H1 (cell line): Measurements from ENCODE around the gene LBX1. TPM values are rescaled to one million over a fixed set of nuclear protein-coding genes. Genes with fewer than 3 reads are reported as not detected.

ENCODE experiments used
- CBX8 ChIP-seq: fragments of 300-800, 300-1000 bp; sonication (generic); IDR thresholded peaks from 2 replicates; pipeline ENCODE4 v1.7.1; 2016; ENCODE audit warnings: low read depth, low read length, borderline replicate concordance
- EGR1 ChIP-seq: IDR thresholded peaks from 2 replicates; pipeline ENCODE4 v1.6.1; 2011; ENCODE audit warnings: low read depth, low read length, borderline replicate concordance
- EP300 ChIP-seq, 2 experiments: IDR thresholded peaks; 1 replicate in 1 of 2; 2 replicates in 1 of 2; pipeline ENCODE4 v1.6.1; 2011 to 2012; ENCODE audit warnings: low read depth in 2 of 2, low read length in 2 of 2, mild to moderate bottlenecking in 2 of 2, borderline replicate concordance in 1 of 2, inconsistent platforms in 1 of 2, moderate library complexity in 1 of 2
- EZH2 ChIP-seq: fragments of 200-600 bp; sonication (generic); IDR thresholded peaks from 2 replicates; pipeline ENCODE4 v1.7.1; 2012; ENCODE audit warnings: low read depth, mild to moderate bottlenecking, moderate library complexity, low read length, inconsistent platforms; ENCODE audit not compliant: severe bottlenecking
- JUN ChIP-seq: IDR thresholded peaks from 2 replicates; pipeline ENCODE4 v1.6.1; 2011; ENCODE audit warnings: low read depth, mild to moderate bottlenecking, improper control_type of control experiment, low read length
- JUND ChIP-seq: IDR thresholded peaks from 2 replicates; pipeline ENCODE4 v1.6.1; 2011; ENCODE audit warnings: mild to moderate bottlenecking, improper control_type of control experiment, low read length
- KDM4A ChIP-seq: IDR thresholded peaks from one replicate; pipeline ENCODE4 v1.7.1; 2012; ENCODE audit warnings: low read depth, mild to moderate bottlenecking, moderate library complexity, low read length, inconsistent platforms; ENCODE audit not compliant: severe bottlenecking
- RAD21 ChIP-seq, 2 experiments: IDR thresholded peaks in 1 of 2; conservative IDR thresholded peaks in 1 of 2; 2 replicates each; pipeline ENCODE4 v1.6.1; 2011; ENCODE audit warnings: low read depth in 2 of 2, low read length in 2 of 2, improper control_type of control experiment in 1 of 2, inconsistent platforms in 1 of 2, mild to moderate bottlenecking in 1 of 2, moderate library complexity in 1 of 2
- RBBP5 ChIP-seq: IDR thresholded peaks from 2 replicates; pipeline ENCODE4 v1.7.1; 2012; ENCODE audit warnings: low read depth, mild to moderate bottlenecking, inconsistent platforms, low read length, moderate library complexity, borderline replicate concordance
- RFX5 ChIP-seq: IDR thresholded peaks from 2 replicates; pipeline ENCODE4 v1.6.1; 2011; ENCODE audit warnings: low read depth, low read length, improper control_type of control experiment, borderline replicate concordance
- RXRA ChIP-seq: IDR thresholded peaks from 2 replicates; pipeline ENCODE4 v1.6.1; 2011; ENCODE audit warnings: low read depth, mild to moderate bottlenecking, low read length, moderate library complexity; ENCODE audit not compliant: insufficient read depth
- SIN3A ChIP-seq, 2 experiments: IDR thresholded peaks in 1 of 2; conservative IDR thresholded peaks in 1 of 2; 2 replicates each; pipeline ENCODE4 v1.6.1; 2011 to 2012; ENCODE audit warnings: low read length in 2 of 2, improper control_type of control experiment in 1 of 2, low read depth in 1 of 2, mild to moderate bottlenecking in 1 of 2
- SP4 ChIP-seq: IDR thresholded peaks from 2 replicates; pipeline ENCODE4 v1.6.1; 2012; ENCODE audit warnings: low read length, inconsistent platforms
- SUZ12 ChIP-seq: fragments of 200-600 bp; sonication (generic); IDR thresholded peaks from 2 replicates; pipeline ENCODE4 v1.6.1; 2012; ENCODE audit warnings: mild to moderate bottlenecking, inconsistent platforms, low read length, moderate library complexity, mixed read lengths
- TAF1 ChIP-seq: IDR thresholded peaks from 2 replicates; pipeline ENCODE4 v1.6.1; 2011; ENCODE audit warnings: mild to moderate bottlenecking, low read depth, low read length
- TAF7 ChIP-seq: optimal IDR thresholded peaks from 2 replicates; pipeline ENCODE3; 2011; ENCODE audit warnings: low read depth, mild to moderate bottlenecking, inconsistent platforms, low read length, moderate library complexity, borderline replicate concordance
- TBP ChIP-seq: IDR thresholded peaks from 2 replicates; pipeline ENCODE4 v1.6.1; 2011; ENCODE audit warnings: low read depth, low read length, improper control_type of control experiment
- TCF12 ChIP-seq: IDR thresholded peaks from 2 replicates; pipeline ENCODE4 v1.6.1; 2011; ENCODE audit warnings: low read depth, mild to moderate bottlenecking, low read length
- YY1 ChIP-seq: IDR thresholded peaks from 2 replicates; pipeline ENCODE4 v1.6.1; 2011; ENCODE audit warnings: low read depth, mild to moderate bottlenecking, low read length
- polyA plus RNA-seq, 7 experiments: library from polyadenylated mRNA; depleted of rRNA in 3 of 7; stranded (reverse) in 5 of 7; unstranded in 2 of 7; fragments of >200 nt in 5 of 7; fragments of 200-250 nt in 2 of 7; gene quantifications; 1 replicate in 5 of 7; 2 replicates in 1 of 7; 4 replicates in 1 of 7; pipeline versions ENCODE4 v1.2.1 to v1.2.3, GENCODE V29; 2011 to 2013; ENCODE audit warnings: missing spikeins in 2 of 7, mixed read lengths in 2 of 7
- total RNA-seq: library from RNA; stranded (reverse); fragmentation: NEBNext Ultra II Directional; extraction: Animal tissue kit (Norgen Biotek cat#: 25700); gene quantifications from 2 replicates; pipeline ENCODE4 v1.2.1, GENCODE V29; 2021
- TF ChIP-seq, protein P1 (sequence below): IDR thresholded peaks from 2 replicates; pipeline ENCODE4 v1.6.1; 2012; ENCODE audit warnings: inconsistent platforms
- TF ChIP-seq, protein P2 (sequence below): IDR thresholded peaks from 2 replicates; pipeline ENCODE4 v1.6.1; 2012; ENCODE audit warnings: low read length, inconsistent platforms

The LBX1 gene
- total and polyA plus RNA-seq, 2 of the 8 experiments (the other 6 are each of a cell fraction or from before 2014, with no cell fraction given) = not detected

DNA sequence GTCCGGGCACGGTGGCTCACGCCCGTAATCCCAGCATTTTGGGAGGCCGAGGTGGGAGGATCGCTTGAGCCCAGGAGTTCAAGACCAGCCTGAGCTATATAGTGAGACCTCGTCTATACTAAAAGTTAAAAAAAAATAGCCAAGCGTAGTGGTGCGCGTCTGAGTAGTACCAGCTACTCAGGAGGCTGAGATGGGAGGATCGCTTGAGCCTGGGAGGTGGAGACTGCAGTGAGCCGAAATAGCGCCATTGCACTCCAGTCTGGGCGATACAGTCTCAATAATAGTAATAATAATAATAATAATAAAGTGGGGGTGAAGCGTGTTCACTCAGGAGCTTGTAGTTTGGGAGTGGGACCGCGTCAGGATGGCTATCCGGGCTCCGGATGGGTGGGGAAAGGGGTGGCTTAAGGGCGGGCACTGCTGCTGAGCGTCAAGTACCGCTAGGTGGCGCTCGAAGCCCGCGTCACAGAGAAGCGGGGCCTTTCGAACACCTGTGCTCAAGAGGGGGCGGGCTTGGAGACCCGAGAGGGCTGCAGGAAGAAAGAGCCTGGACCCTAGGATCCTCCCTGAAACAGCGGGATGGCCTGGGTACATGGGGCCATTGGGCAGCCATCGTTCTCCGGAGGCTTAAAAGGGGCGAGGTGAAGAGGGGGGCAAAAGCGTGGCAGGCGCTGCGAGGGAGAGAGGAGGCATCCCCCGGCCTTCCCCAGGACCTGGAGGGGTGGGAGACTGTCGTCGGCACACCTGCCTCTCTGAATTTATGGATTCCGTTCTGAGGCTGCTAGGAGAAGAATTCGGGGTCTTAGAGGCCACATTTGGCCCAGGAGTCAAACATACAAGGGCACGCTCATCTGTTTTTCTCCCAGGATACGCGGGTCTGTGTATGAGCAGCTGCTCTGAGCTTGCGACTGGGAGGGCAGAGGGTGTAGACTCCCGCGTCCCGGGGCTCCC lies 14.5 kb downstream of the LBX1 start (continued):
- TF ChIP-seq KDM4A (no peak), TCF12 (peak; percentile 96), CBX8 (no peak), SIN3A (conservative IDR thresholded peaks at IDR 0.05 in 1 of 2, IDR thresholded peaks at IDR 0.05 in 1 of 2; ENCODE audit: low read depth in 1 of 2, low read length in 2 of 2) (no peak), YY1 (0 out of 2 replicates have a peak, but pooled peaks have one; percentile 38), SP4 (no peak), TAF7 (no peak), RXRA (no peak), RAD21 (IDR thresholded peaks at IDR 0.05 in 1 of 2, conservative IDR thresholded peaks at IDR 0.05 in 1 of 2; ENCODE audit: low read depth in 2 of 2, low read length in 2 of 2) (peak; percentile 92 to 93), EP300 (IDR thresholded peaks at IDR 0.05; ENCODE audit: borderline replicate concordance in 1 of 2, low read depth in 2 of 2, low read length in 2 of 2) (no peak), TBP (no peak), EZH2 (no peak), EGR1 (peak; percentile 62; the same call in 1 of the 2 replicates), RBBP5 (no peak), SUZ12 (no peak), JUN (no peak), JUND (no peak), TAF1 (no peak), RFX5 (no peak)
- TF ChIP-seq, protein P1, sequence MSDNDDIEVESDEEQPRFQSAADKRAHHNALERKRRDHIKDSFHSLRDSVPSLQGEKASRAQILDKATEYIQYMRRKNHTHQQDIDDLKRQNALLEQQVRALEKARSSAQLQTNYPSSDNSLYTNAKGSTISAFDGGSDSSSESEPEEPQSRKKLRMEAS = no peak
- TF ChIP-seq, protein P2, sequence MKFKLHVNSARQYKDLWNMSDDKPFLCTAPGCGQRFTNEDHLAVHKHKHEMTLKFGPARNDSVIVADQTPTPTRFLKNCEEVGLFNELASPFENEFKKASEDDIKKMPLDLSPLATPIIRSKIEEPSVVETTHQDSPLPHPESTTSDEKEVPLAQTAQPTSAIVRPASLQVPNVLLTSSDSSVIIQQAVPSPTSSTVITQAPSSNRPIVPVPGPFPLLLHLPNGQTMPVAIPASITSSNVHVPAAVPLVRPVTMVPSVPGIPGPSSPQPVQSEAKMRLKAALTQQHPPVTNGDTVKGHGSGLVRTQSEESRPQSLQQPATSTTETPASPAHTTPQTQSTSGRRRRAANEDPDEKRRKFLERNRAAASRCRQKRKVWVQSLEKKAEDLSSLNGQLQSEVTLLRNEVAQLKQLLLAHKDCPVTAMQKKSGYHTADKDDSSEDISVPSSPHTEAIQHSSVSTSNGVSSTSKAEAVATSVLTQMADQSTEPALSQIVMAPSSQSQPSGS = no peak
